Kidney (tissue), 14 donors: ENCODE results near the gene SOCS1. TPM values are rescaled to one million over a fixed set of nuclear protein-coding genes. Genes with fewer than 3 reads are reported as not detected.

Experiments
- DNase-seq, 5 donors: peaks; one replicate each; pipeline ENCODE4 v3.0.0-alpha.2; 2013 to 2020
- FAIRE-seq: peaks from 2 replicates; lab custom pipeline; 2012; peaks lifted over from hg19 to GRCh38; lab: Jason Lieb, UNC
- H3K27ac ChIP-seq, 2 donors: one replicate each; pipeline ENCODE4 v1.7.0; 2013; ENCODE audit warnings: low read depth in 2 of 2, low read length in 2 of 2, inconsistent platforms in 1 of 2
- H3K27me3 ChIP-seq: one replicate; pipeline ENCODE4 v1.7.1; 2013; ENCODE audit warnings: low read length, inconsistent platforms; ENCODE audit not compliant: control insufficient read depth, insufficient read depth
- H3K36me3 ChIP-seq, 3 donors: one replicate each; pipeline versions ENCODE4 v1.7.0 to v1.7.1; 2013; ENCODE audit warnings: low read length in 3 of 3, control low read depth in 1 of 3, inconsistent platforms in 1 of 3; ENCODE audit not compliant: insufficient read depth in 3 of 3, control insufficient read depth in 2 of 3
- H3K4me1 ChIP-seq, 3 donors: one replicate each; pipeline versions ENCODE4 v1.7.0 to v1.7.1; 2013; ENCODE audit warnings: low read length in 3 of 3, inconsistent platforms in 1 of 3, low read depth in 1 of 3; ENCODE audit not compliant: control insufficient read depth in 2 of 3, insufficient read depth in 2 of 3
- H3K4me3 ChIP-seq, 3 donors: one replicate each; pipeline versions ENCODE4 v1.7.0 to v1.8.1; 2013; ENCODE audit warnings: low read length in 3 of 3, control low read depth in 1 of 3, inconsistent platforms in 1 of 3
- H3K9ac ChIP-seq, 3 donors: one replicate each; pipeline versions ENCODE4 v1.7.0 to v1.7.1; 2013; ENCODE audit warnings: low read length in 3 of 3, control low read depth in 1 of 3, inconsistent platforms in 1 of 3
- H3K9me3 ChIP-seq, 3 donors: one replicate each; pipeline versions ENCODE4 v1.7.0 to v1.7.1; 2013; ENCODE audit warnings: low read length in 3 of 3, control low read depth in 1 of 3, inconsistent platforms in 1 of 3; ENCODE audit not compliant: control insufficient read depth in 2 of 3, insufficient read depth in 1 of 3
- intact Hi-C: fragments of 100-400 bp; cut with DNase I; formaldehyde crosslinking; loops from one replicate; pipeline ENCODE4 v1.11.1; 2022
- polyA plus RNA-seq: library from polyadenylated mRNA; stranded (reverse); fragments of 350-450 nt; fragmentation: Illumina TruSeq; extraction: RNeasy Lipid Tissue Mini Kit (QIAGEN cat#74804); gene quantifications from one replicate; pipeline ENCODE4 v1.2.3, GENCODE V29; 2014; ENCODE audit warnings: low read depth, low replicate concordance; ENCODE audit not compliant: insufficient read depth
- total RNA-seq: library from RNA; stranded (reverse); fragmentation: NEBNext Ultra II Directional; extraction: Animal tissue kit (Norgen Biotek cat#: 25700); gene quantifications from one replicate; pipeline ENCODE4 v1.2.1, GENCODE V29; 2021
- TF ChIP-seq, protein P1 (sequence below): IDR thresholded peaks from 3 replicates; pipeline ENCODE4 v1.5.1; 2012; ENCODE audit warnings: mild to moderate bottlenecking, moderate library complexity, borderline replicate concordance; ENCODE audit not compliant: insufficient read depth; ENCODE audit errors: extremely low read depth
- donor health status: control.
- donor health status: control.
- donor health status: control.
- donor health status: control.
- donor health status: control.
- donor health status: DM: yes; HTN: yes; CAD: no.
- donor health status: Normal renal cell carcinoma (clear cell type).

Gene SOCS1
- total and polyA plus RNA-seq, 2 donors from 2014 or later = 10.4 to 21.8 TPM

DNA sequence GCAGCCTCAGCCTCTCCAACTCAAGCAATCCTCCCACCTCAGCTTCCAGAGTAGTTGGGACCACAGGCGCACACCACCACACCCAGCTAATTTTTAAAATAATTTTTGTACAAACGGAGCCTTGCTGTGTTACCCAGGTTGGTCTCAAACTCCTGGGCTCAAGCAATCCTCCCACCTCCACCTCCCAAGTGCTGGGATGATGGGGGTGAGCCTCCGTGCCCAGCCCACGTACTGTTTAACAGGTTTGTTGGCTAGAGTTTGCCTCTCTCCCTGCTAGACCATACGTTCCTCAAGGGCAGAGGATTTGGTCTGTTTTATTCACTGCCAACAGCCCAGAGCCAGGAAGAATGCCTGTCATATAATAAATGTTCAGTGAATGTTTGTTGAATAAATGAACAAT, 26.6 kb downstream of the SOCS1 start:
- no peaks in the 10 kb centered on the region for H3K36me3 ChIP-seq
- H3K4me1 ChIP-seq = peaks cover 0 to 6% (median 0%) of the 10 kb centered on the region in 3 donors
- H3K9me3 ChIP-seq = no peaks in the 10 kb centered on the region
- TF ChIP-seq, protein P1, sequence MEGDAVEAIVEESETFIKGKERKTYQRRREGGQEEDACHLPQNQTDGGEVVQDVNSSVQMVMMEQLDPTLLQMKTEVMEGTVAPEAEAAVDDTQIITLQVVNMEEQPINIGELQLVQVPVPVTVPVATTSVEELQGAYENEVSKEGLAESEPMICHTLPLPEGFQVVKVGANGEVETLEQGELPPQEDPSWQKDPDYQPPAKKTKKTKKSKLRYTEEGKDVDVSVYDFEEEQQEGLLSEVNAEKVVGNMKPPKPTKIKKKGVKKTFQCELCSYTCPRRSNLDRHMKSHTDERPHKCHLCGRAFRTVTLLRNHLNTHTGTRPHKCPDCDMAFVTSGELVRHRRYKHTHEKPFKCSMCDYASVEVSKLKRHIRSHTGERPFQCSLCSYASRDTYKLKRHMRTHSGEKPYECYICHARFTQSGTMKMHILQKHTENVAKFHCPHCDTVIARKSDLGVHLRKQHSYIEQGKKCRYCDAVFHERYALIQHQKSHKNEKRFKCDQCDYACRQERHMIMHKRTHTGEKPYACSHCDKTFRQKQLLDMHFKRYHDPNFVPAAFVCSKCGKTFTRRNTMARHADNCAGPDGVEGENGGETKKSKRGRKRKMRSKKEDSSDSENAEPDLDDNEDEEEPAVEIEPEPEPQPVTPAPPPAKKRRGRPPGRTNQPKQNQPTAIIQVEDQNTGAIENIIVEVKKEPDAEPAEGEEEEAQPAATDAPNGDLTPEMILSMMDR = no peak
- no peak for DNase-seq
- intact Hi-C loops = no loop called here
- H3K4me3 ChIP-seq = no peak overlapping the region
- H3K27ac ChIP-seq = no peak overlapping the region
- no peak for FAIRE-seq
- no peak overlapping the region for H3K9ac ChIP-seq
- no peaks in the 10 kb centered on the region for H3K27me3 ChIP-seq

DNA sequence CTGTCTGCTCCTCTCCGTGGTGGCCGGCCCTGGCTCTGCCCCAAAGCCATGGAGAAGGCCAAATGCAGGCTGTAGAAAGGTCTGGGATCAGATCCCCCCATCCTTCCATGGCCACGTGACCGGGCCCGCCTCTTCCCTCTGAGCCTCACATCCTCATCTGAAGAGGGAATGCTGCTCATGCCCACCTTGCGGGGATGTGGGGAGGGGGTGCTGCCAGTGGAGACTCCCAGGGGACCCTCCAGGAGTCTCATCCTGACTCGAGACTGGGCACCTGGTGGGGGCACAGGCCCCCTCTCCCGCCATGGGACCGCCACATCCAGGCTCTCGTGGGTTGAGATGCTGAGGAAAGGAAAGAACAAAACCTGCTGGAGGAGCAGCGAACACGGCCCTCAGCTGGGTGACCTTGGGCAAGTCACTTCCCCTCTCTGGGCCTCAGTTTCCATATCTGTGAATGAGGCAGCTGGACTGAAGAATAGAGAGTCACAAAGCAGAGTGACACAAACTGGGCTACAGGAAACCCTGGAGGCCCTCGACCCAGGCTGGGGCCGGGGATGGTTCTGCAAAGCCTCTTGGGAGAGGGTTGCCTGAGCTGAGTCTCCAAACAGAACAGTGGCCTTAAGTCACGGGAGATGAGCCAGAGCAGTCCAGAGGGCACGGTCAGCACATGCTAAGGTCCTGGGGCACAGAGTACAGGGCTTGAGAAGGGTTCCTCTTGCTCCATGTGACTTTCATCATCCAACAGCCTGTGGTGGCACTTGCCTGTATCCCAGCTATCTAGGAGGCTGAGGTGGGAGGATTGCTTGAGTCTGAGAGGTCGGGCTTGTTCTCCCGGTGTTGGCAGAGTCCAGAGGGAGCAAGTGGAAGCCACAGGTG, 30.1 kb downstream of the SOCS1 start:
- TF ChIP-seq, protein P1 = no peak
- Histone ChIP-seq H3K4me3 (no peak overlapping the region), H3K4me1 (peaks cover 0 to 5% (median 0%) of the 10 kb centered on the region in 3 donors), H3K27me3 (no peaks in the 10 kb centered on the region), H3K9ac (no peak overlapping the region), H3K36me3 (no peaks in the 10 kb centered on the region), H3K27ac (no peak overlapping the region), H3K9me3 (no peaks in the 10 kb centered on the region)
- intact Hi-C loops = no loop called here
- no peak for FAIRE-seq
- no peak for DNase-seq

DNA sequence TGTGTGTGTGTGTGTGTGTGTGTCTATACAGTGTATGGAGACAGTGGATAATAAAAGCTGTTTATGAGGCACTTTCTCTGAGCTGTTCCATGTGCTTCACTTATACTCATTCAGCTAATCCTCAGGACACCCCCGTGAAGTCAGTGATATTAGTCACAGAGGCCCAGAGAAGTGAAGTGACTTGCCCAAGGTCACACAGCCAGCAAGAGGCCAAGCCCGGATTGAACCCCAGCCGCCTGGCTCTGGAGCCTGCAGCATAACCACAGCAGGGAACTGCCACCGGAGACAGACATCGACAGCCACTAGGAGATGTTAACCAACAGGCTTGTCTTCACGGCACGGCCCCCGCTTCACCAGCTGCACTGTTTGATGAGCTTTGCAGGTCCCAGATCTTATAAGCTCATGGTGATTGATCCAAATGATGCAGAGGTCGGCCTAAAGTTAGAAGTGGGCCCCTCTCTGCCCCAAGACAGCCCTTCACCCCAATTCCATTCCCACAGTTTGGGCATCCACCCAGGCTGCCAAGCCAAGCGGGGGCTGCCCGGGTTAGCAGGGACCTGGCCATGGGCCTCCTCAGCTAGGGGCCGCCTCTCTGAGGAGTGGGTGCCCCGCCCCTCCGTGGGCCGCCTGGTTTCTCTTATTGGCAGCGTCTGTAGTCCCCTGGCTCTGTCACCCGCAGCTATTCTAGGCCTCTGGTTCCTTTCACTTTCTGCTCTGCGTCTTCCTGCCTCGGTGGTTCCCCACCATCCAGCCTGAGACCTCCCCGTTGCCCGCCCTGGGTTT, 30.9 kb downstream of the SOCS1 start:
- no peaks in the 10 kb centered on the region for H3K36me3 ChIP-seq
- H3K27ac ChIP-seq = peak overlapping the region in 1 of 2 donors; percentile 47
- H3K9me3 ChIP-seq = no peaks in the 10 kb centered on the region
- intact Hi-C loops = no loop called here
- H3K27me3 ChIP-seq = no peaks in the 10 kb centered on the region
- DNase-seq (peak in 2 of 5 donors; percentile 38 to 88), FAIRE-seq (no peak)
- TF ChIP-seq, protein P1 = no peak
- peaks cover 0 to 5% (median 0%) of the 10 kb centered on the region in 3 donors for H3K4me1 ChIP-seq
- no peak overlapping the region for H3K4me3 ChIP-seq
- H3K9ac ChIP-seq = no peak overlapping the region
